ENCODE results near the gene SPOCK3. TPM values are rescaled to one million over a fixed set of nuclear protein-coding genes. Genes with fewer than 3 reads are reported as not detected.
"Not testable (repeated sequence)": the region's sequence is repeated elsewhere in the genome, so short reads cannot be mapped to it uniquely, and the experiment has no call there.

SPOCK3 gene
- total RNA-seq, 1 donor from 2014 or later: 23.6 TPM

GRCh38 chr4:166715748-166716713, 518.3 kb downstream of the SPOCK3 start:
- DNase-seq (ENCODE audit: low spot score in 2 of 2); FAIRE-seq: not testable (repeated sequence)

GRCh38 chr4:166700592-166700991, 533.7 kb downstream of the SPOCK3 start:
- FAIRE-seq: no peak
- DNase-seq (ENCODE audit: low spot score in 2 of 2): no peak

GRCh38 chr4:166688835-166689234, 545.5 kb downstream of the SPOCK3 start:
- DNase-seq (ENCODE audit: low spot score in 2 of 2) (no peak), FAIRE-seq (no peak)

- DNase-seq (ENCODE audit: low spot score in 2 of 2) (no peak), FAIRE-seq (no peak)
Observed at GRCh38 chr4:166687828-166688227, 546.5 kb downstream of the SPOCK3 start.

Small RNAs within 50 kb of the gene (small RNA-seq; reads per million reads assigned to genes)
- gene RNA5SP171: not detected

Data from frontal cortex (tissue), 4 donors.